Measurements from ENCODE around the gene MOB3B.

MOB3B gene

GRCh38 chr9:27573634-27574590, 44.3 kb upstream of the MOB3B start (continued):
- TF ChIP-seq ZNF560 (tag by site-specific recombination; IDR thresholded peaks at IDR 0.05; ENCODE audit: borderline replicate concordance): no peak
- TF ChIP-seq TCF7L2 (IDR thresholded peaks at IDR 0.05; ENCODE audit: borderline replicate concordance, low read depth, low read length): peak; percentile 39; the same call in 1 of the 2 replicates
- TF ChIP-seq ZNF266 (tag by site-specific recombination; IDR thresholded peaks at IDR 0.05; ENCODE audit: low read depth): no peak
- TF ChIP-seq PATZ1 (tag by site-specific recombination; IDR thresholded peaks at IDR 0.05): no peak; the same call in 1 of the 2 replicates
- TF ChIP-seq SP7 (tag by site-specific recombination; IDR thresholded peaks at IDR 0.05): peak; percentile 46
- TF ChIP-seq, protein P1, sequence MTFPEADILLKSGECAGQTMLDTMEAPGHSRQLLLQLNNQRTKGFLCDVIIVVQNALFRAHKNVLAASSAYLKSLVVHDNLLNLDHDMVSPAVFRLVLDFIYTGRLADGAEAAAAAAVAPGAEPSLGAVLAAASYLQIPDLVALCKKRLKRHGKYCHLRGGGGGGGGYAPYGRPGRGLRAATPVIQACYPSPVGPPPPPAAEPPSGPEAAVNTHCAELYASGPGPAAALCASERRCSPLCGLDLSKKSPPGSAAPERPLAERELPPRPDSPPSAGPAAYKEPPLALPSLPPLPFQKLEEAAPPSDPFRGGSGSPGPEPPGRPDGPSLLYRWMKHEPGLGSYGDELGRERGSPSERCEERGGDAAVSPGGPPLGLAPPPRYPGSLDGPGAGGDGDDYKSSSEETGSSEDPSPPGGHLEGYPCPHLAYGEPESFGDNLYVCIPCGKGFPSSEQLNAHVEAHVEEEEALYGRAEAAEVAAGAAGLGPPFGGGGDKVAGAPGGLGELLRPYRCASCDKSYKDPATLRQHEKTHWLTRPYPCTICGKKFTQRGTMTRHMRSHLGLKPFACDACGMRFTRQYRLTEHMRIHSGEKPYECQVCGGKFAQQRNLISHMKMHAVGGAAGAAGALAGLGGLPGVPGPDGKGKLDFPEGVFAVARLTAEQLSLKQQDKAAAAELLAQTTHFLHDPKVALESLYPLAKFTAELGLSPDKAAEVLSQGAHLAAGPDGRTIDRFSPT (tag by site-specific recombination; IDR thresholded peaks at IDR 0.05): no peak
- TF ChIP-seq ZBTB17 (tag by site-specific recombination; IDR thresholded peaks at IDR 0.05): no peak
- TF ChIP-seq ZNF175 (tag by site-specific recombination; IDR thresholded peaks at IDR 0.05): no peak
- TF ChIP-seq, protein P2, sequence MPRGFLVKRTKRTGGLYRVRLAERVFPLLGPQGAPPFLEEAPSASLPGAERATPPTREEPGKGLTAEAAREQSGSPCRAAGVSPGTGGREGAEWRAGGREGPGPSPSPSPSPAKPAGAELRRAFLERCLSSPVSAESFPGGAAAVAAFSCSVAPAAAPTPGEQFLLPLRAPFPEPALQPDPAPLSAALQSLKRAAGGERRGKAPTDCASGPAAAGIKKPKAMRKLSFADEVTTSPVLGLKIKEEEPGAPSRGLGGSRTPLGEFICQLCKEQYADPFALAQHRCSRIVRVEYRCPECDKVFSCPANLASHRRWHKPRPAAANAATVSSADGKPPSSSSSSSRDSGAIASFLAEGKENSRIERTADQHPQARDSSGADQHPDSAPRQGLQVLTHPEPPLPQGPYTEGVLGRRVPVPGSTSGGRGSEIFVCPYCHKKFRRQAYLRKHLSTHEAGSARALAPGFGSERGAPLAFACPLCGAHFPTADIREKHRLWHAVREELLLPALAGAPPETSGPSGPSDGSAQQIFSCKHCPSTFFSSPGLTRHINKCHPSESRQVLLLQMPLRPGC (tag by site-specific recombination; IDR thresholded peaks at IDR 0.05): no peak
- TF ChIP-seq ZNF239 (tag by site-specific recombination; IDR thresholded peaks at IDR 0.05): no peak
- TF ChIP-seq MYNN (tag by site-specific recombination; IDR thresholded peaks at IDR 0.05; ENCODE audit: borderline replicate concordance): no peak
- no peak for TF ChIP-seq ZNF426 (tag by site-specific recombination; IDR thresholded peaks at IDR 0.05)
- no peak for TF ChIP-seq ZBTB48 (tag by site-specific recombination; IDR thresholded peaks at IDR 0.05)
- TF ChIP-seq ZNF626 (tag by site-specific recombination; IDR thresholded peaks at IDR 0.05): no peak
- TF ChIP-seq ZNF837 (tag by site-specific recombination; IDR thresholded peaks at IDR 0.05): no peak
- TF ChIP-seq, protein P3, sequence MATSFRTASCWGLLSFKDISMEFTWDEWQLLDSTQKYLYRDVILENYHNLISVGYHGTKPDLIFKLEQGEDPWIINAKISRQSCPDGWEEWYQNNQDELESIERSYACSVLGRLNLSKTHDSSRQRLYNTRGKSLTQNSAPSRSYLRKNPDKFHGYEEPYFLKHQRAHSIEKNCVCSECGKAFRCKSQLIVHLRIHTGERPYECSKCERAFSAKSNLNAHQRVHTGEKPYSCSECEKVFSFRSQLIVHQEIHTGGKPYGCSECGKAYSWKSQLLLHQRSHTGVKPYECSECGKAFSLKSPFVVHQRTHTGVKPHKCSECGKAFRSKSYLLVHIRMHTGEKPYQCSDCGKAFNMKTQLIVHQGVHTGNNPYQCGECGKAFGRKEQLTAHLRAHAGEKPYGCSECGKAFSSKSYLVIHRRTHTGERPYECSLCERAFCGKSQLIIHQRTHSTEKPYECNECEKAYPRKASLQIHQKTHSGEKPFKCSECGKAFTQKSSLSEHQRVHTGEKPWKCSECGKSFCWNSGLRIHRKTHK (tag by site-specific recombination; IDR thresholded peaks at IDR 0.05): no peak
- TF ChIP-seq, protein P4, sequence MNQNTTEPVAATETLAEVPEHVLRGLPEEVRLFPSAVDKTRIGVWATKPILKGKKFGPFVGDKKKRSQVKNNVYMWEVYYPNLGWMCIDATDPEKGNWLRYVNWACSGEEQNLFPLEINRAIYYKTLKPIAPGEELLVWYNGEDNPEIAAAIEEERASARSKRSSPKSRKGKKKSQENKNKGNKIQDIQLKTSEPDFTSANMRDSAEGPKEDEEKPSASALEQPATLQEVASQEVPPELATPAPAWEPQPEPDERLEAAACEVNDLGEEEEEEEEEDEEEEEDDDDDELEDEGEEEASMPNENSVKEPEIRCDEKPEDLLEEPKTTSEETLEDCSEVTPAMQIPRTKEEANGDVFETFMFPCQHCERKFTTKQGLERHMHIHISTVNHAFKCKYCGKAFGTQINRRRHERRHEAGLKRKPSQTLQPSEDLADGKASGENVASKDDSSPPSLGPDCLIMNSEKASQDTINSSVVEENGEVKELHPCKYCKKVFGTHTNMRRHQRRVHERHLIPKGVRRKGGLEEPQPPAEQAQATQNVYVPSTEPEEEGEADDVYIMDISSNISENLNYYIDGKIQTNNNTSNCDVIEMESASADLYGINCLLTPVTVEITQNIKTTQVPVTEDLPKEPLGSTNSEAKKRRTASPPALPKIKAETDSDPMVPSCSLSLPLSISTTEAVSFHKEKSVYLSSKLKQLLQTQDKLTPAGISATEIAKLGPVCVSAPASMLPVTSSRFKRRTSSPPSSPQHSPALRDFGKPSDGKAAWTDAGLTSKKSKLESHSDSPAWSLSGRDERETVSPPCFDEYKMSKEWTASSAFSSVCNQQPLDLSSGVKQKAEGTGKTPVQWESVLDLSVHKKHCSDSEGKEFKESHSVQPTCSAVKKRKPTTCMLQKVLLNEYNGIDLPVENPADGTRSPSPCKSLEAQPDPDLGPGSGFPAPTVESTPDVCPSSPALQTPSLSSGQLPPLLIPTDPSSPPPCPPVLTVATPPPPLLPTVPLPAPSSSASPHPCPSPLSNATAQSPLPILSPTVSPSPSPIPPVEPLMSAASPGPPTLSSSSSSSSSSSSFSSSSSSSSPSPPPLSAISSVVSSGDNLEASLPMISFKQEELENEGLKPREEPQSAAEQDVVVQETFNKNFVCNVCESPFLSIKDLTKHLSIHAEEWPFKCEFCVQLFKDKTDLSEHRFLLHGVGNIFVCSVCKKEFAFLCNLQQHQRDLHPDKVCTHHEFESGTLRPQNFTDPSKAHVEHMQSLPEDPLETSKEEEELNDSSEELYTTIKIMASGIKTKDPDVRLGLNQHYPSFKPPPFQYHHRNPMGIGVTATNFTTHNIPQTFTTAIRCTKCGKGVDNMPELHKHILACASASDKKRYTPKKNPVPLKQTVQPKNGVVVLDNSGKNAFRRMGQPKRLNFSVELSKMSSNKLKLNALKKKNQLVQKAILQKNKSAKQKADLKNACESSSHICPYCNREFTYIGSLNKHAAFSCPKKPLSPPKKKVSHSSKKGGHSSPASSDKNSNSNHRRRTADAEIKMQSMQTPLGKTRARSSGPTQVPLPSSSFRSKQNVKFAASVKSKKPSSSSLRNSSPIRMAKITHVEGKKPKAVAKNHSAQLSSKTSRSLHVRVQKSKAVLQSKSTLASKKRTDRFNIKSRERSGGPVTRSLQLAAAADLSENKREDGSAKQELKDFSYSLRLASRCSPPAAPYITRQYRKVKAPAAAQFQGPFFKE (tag by site-specific recombination; IDR thresholded peaks at IDR 0.05; ENCODE audit: borderline replicate concordance): no peak
- TF ChIP-seq BCL11B (tag by site-specific recombination; IDR thresholded peaks at IDR 0.05; ENCODE audit: low read depth): no peak
- no peak for TF ChIP-seq ZNF747 (tag by site-specific recombination; IDR thresholded peaks at IDR 0.05)
- TF ChIP-seq KLF8 (tag by site-specific recombination; IDR thresholded peaks at IDR 0.05): peak; percentile 64
- TF ChIP-seq ZNF174 (tag by site-specific recombination; IDR thresholded peaks at IDR 0.05): no peak
- TF ChIP-seq, protein P5, sequence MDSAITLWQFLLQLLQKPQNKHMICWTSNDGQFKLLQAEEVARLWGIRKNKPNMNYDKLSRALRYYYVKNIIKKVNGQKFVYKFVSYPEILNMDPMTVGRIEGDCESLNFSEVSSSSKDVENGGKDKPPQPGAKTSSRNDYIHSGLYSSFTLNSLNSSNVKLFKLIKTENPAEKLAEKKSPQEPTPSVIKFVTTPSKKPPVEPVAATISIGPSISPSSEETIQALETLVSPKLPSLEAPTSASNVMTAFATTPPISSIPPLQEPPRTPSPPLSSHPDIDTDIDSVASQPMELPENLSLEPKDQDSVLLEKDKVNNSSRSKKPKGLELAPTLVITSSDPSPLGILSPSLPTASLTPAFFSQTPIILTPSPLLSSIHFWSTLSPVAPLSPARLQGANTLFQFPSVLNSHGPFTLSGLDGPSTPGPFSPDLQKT (IDR thresholded peaks at IDR 0.05; ENCODE audit: borderline replicate concordance, low read depth, low read length): no peak

Measured in HEK293 (cell line).